Thyroid gland (tissue), 4 donors: ENCODE measurements around the gene TNS4. TPM values are rescaled to one million over a fixed set of nuclear protein-coding genes. Genes with fewer than 3 reads are reported as not detected.

Experiments used
- DNase-seq, 2 donors: peaks; one replicate each; pipeline ENCODE4 v3.0.0-alpha.2; 2019
- H3K27ac ChIP-seq, 3 donors: fragments of 200-600 bp; sonication (generic); 1 replicate in 2 of 3; 2 replicates in 1 of 3; pipeline ENCODE4 v1.5.1; 2016 to 2019; ENCODE audit warnings: mild to moderate bottlenecking in 1 of 3, moderate library complexity in 1 of 3
- H3K27me3 ChIP-seq: fragments of 200-600 bp; sonication (generic); one replicate; pipeline ENCODE4 v1.5.1; 2019
- H3K36me3 ChIP-seq, 2 donors: fragments of 200-600 bp; sonication (generic); one replicate each; pipeline ENCODE4 v1.5.1; 2016 to 2019
- H3K4me1 ChIP-seq, 2 donors: fragments of 200-600 bp; sonication (generic); one replicate each; pipeline ENCODE4 v1.5.1; 2017 to 2019
- H3K4me3 ChIP-seq, 3 donors: fragments of 200-600 bp; sonication (generic); replicated peaks in 1 of 3; 1 replicate in 2 of 3; 2 replicates in 1 of 3; pipeline ENCODE4 v1.5.1; 2016; ENCODE audit warnings: mild to moderate bottlenecking in 1 of 3
- H3K9me3 ChIP-seq: fragments of 200-600 bp; sonication (generic); one replicate; pipeline ENCODE4 v1.5.1; 2017
- POLR2A ChIP-seq, 2 donors: fragments of 450-650 bp; IDR thresholded peaks; one replicate each; pipeline ENCODE4 v1.6.1; 2017; ENCODE audit warnings: antibody characterized with exemption in 2 of 2, mild to moderate bottlenecking in 2 of 2, moderate library complexity in 1 of 2
- WGBS, 2 donors: methylation state at CpG; one replicate each; pipeline ENCODE4 v1.1.5; 2017; 5-methylcytosine and 5-hydroxymethylcytosine counted together
- intact Hi-C: fragments of 100-400 bp; cut with DNase I; formaldehyde crosslinking; loops from one replicate; pipeline ENCODE4 v1.15.1; 2023
- total RNA-seq, 4 donors: library from RNA; depleted of rRNA; stranded (reverse); fragments of >200 nt; gene quantifications; one replicate each; pipeline ENCODE4 v1.2.3, GENCODE V29; 2016
- TF ChIP-seq, protein P1 (sequence below), 6 experiments: fragments of 200-600 bp in 3 of 6; fragments of 450-650 bp in 3 of 6; sonication (generic) in 3 of 6; IDR thresholded peaks; one replicate each; pipeline ENCODE4 v1.5.1; 2016 to 2019; ENCODE audit warnings: antibody characterized with exemption in 6 of 6, mild to moderate bottlenecking in 2 of 6, inconsistent platforms in 1 of 6, moderate library complexity in 1 of 6

The TNS4 gene
- total RNA-seq, 4 donors from 2014 or later, result 5.4 to 24.7 (median 16.2) TPM

DNA sequence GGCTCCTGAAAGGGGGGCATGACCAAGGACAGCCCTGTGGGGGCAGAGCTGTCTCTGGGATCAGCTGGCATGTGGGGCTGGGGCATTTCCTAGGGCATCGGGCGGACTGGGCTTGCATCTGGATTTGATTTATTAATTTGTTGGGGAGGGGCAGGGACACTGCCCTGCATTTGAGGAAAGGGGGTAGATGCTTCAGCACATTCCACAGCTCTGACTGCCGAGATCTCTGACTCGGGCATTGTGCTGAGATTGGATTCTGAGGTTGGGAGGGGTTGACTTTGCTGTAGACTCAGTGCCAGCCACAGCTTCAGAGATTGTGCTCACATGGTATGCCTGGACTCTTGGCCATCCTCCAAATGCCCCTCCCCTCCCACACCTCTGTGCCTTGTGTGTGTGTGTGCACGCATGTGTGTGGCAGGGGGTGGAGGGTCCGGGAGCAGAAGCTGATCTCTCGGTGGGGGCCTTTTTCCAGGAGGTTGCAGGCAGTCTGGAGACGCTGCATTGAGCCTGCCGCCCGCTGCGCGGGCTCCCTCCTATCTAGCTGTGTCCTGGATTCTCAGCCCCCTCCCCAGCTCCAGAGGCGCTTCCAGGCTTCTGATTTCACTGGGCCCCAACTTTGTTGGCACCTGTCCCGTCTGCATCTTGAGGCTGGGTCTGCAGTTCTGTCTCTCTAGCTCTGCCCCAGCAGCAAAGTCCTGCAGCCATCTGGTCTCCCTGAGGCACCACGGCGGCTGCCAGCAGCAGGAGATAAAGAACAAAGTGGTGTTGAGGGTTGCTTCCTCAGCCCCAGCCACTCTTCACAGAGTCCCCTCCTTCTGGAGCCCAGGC, 43.2 kb downstream of the TNS4 start:
- intact Hi-C loops, result no loop called here
- H3K36me3 ChIP-seq, result peaks cover 30 to 41% of the 10 kb centered on the region in 2 donors
- peak overlapping the region; percentile 65 to 74 (median 67) for H3K27ac ChIP-seq
- no peaks in the 10 kb centered on the region for H3K9me3 ChIP-seq
- whole genome bisulfite sequencing, 2 donors, result 26 to 39% methylated on average over 11 to 14 of the region's 16 CpGs
- no peaks in the 10 kb centered on the region for H3K27me3 ChIP-seq
- peak; percentile 80 for DNase-seq
- peaks cover 36 to 76% of the 10 kb centered on the region in 2 donors for H3K4me1 ChIP-seq
- H3K4me3 ChIP-seq, result no peak overlapping the region
- peak in 1 of 2 donors; percentile 22 for TF ChIP-seq POLR2A (IDR thresholded peaks at IDR 0.05)
- TF ChIP-seq, protein P1, sequence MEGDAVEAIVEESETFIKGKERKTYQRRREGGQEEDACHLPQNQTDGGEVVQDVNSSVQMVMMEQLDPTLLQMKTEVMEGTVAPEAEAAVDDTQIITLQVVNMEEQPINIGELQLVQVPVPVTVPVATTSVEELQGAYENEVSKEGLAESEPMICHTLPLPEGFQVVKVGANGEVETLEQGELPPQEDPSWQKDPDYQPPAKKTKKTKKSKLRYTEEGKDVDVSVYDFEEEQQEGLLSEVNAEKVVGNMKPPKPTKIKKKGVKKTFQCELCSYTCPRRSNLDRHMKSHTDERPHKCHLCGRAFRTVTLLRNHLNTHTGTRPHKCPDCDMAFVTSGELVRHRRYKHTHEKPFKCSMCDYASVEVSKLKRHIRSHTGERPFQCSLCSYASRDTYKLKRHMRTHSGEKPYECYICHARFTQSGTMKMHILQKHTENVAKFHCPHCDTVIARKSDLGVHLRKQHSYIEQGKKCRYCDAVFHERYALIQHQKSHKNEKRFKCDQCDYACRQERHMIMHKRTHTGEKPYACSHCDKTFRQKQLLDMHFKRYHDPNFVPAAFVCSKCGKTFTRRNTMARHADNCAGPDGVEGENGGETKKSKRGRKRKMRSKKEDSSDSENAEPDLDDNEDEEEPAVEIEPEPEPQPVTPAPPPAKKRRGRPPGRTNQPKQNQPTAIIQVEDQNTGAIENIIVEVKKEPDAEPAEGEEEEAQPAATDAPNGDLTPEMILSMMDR (IDR thresholded peaks at IDR 0.05), result no peak

DNA sequence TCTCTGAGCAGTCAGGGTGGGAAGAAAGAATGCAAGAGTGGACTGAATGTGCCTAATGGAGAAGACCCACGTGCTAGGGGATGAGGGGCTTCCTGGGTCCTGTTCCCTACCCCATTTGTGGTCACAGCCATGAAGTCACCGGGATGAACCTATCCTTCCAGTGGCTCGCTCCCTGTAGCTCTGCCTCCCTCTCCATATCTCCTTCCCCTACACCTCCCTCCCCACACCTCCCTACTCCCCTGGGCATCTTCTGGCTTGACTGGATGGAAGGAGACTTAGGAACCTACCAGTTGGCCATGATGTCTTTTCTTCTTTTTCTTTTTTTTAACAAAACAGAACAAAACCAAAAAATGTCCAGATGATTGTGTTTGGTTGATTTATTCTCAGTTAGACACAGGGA, 44.1 kb downstream of the TNS4 start:
- no peak for DNase-seq
- TF ChIP-seq POLR2A (IDR thresholded peaks at IDR 0.05), result no peak
- TF ChIP-seq, protein P1 (IDR thresholded peaks at IDR 0.05), result no peak
- peak overlapping the region; percentile 65 to 74 (median 67) for H3K27ac ChIP-seq
- WGBS, 2 donors, result 86 to 91% methylated on average over 3 of the region's 3 CpGs
- intact Hi-C loops, result no loop called here
- no peak overlapping the region for H3K4me3 ChIP-seq
- peaks cover 33 to 46% of the 10 kb centered on the region in 2 donors for H3K36me3 ChIP-seq
- no peaks in the 10 kb centered on the region for H3K9me3 ChIP-seq
- H3K27me3 ChIP-seq, result no peaks in the 10 kb centered on the region
- H3K4me1 ChIP-seq, result peaks cover 35 to 75% of the 10 kb centered on the region in 2 donors

DNA sequence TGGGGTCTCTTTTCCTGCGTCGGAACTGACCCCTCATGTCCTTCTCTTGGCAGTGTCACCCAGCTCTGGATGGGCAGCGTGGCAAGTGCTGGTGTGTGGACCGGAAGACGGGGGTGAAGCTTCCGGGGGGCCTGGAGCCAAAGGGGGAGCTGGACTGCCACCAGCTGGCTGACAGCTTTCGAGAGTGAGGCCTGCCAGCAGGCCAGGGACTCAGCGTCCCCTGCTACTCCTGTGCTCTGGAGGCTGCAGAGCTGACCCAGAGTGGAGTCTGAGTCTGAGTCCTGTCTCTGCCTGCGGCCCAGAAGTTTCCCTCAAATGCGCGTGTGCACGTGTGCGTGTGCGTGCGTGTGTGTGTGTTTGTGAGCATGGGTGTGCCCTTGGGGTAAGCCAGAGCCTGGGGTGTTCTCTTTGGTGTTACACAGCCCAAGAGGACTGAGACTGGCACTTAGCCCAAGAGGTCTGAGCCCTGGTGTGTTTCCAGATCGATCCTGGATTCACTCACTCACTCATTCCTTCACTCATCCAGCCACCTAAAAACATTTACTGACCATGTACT, 44.9 kb downstream of the TNS4 start:
- Histone ChIP-seq H3K27me3 (no peaks in the 10 kb centered on the region), H3K9me3 (no peaks in the 10 kb centered on the region), H3K4me3 (no peak overlapping the region), H3K36me3 (peaks cover 33 to 46% of the 10 kb centered on the region in 2 donors), H3K27ac (peak overlapping the region; percentile 65 to 67 (median 65)), H3K4me1 (peaks cover 44 to 75% of the 10 kb centered on the region in 2 donors)
- peak; percentile 27 to 52 for DNase-seq
- intact Hi-C loops, result no loop called here
- 23 to 76% methylated on average over 3 to 16 of the region's 16 CpGs for WGBS, 2 donors
- no peak for TF ChIP-seq POLR2A (IDR thresholded peaks at IDR 0.05)
- TF ChIP-seq, protein P1 (IDR thresholded peaks at IDR 0.05), result no peak

DNA sequence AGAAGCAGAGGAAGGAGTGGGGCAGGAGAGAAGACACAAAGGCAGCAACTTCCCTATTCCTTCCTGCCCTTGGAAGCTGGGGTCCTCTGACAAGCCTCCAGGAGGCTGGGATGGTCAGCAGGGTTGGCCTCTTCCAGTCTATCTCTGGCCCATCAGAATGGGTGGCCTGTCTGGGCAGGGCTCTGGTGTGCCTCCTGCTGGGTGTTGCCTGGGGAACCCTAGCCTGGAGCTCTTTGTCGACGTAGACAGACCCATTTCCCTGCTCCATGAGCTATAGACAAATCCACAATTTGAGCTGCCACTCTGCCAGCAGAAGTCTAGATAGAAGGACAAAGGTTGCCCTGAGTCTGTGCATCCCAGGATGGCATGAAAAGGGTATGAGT, 46.8 kb downstream of the TNS4 start:
- Histone ChIP-seq H3K36me3 (peaks cover 33 to 46% of the 10 kb centered on the region in 2 donors), H3K4me1 (peaks cover 62 to 85% of the 10 kb centered on the region in 2 donors), H3K27me3 (no peaks in the 10 kb centered on the region), H3K27ac (peak overlapping the region in 2 of 3 donors; percentile 13 to 93), H3K4me3 (no peak overlapping the region), H3K9me3 (no peaks in the 10 kb centered on the region)
- no peak for TF ChIP-seq POLR2A (IDR thresholded peaks at IDR 0.05)
- TF ChIP-seq, protein P1 (IDR thresholded peaks at IDR 0.05), result no peak
- DNase-seq, result no peak
- WGBS, 2 donors, result 61 to 73% methylated on average over 2 of the region's 2 CpGs
- intact Hi-C loops, result no loop called here
